Measurements from ENCODE around the gene ERICH6.
A peak's percentile ranks its signal among the peaks of the same experiment; 100 is the strongest.

Gene ERICH6

DNA sequence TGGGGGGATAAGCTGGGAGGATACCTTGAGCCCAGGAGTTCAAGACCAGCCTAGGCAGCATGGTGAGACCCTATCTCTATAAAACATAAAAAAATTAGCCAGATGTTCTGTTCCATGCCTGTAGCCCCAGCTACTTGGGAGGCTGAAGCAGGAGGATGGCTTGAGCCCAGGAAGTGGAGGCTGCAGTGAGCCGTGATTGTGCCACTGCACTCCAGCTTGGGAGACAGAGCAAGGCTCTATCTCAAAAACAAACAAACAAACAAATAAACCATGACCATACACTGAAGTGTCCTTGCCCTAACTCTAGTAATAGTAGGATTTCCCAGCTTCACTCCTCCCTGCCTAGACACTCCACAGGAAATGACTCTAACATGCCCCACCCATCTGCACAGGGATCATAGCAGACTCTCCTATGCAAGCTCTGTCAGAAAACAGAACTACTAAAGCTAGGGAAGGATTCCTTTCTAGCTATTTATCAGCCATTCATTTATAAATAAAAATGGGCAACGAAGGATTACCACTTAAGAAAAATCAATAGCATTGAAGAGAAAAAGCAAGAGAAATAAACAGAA, 4.6 kb downstream of the ERICH6 start:
- H3K4me3 ChIP-seq (ENCODE audit: low read length), result no peak overlapping the region
- peak; percentile 24 for DNase-seq (ENCODE audit: low read depth)
- TF ChIP-seq, protein P1, sequence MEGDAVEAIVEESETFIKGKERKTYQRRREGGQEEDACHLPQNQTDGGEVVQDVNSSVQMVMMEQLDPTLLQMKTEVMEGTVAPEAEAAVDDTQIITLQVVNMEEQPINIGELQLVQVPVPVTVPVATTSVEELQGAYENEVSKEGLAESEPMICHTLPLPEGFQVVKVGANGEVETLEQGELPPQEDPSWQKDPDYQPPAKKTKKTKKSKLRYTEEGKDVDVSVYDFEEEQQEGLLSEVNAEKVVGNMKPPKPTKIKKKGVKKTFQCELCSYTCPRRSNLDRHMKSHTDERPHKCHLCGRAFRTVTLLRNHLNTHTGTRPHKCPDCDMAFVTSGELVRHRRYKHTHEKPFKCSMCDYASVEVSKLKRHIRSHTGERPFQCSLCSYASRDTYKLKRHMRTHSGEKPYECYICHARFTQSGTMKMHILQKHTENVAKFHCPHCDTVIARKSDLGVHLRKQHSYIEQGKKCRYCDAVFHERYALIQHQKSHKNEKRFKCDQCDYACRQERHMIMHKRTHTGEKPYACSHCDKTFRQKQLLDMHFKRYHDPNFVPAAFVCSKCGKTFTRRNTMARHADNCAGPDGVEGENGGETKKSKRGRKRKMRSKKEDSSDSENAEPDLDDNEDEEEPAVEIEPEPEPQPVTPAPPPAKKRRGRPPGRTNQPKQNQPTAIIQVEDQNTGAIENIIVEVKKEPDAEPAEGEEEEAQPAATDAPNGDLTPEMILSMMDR (conservative IDR thresholded peaks at IDR 0.05; ENCODE audit: low read length), result no peak

DNA sequence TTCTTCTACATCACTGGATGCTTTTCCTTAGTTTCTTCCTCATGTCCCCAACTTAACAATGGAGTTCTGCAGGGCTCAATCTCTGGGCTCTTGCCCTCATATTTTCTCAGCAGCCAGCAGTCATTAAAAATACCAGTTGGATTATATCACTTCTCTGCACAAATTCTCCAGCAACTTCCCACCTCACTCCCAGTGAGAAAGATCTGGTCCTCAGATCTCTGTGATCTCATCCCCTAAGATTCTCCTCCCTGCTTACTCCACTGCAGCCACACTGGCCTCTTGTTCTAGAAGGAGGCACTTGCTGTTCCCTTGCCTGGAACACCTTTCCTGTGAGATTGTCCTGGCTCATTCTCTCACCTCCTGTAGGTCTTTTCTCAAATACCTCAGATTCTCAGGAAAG, 6.1 kb downstream of the ERICH6 start:
- TF ChIP-seq, protein P1 (conservative IDR thresholded peaks at IDR 0.05; ENCODE audit: low read length), result no peak
- peak; percentile 39 for DNase-seq (ENCODE audit: low read depth)
- H3K4me3 ChIP-seq (ENCODE audit: low read length), result no peak overlapping the region

DNA sequence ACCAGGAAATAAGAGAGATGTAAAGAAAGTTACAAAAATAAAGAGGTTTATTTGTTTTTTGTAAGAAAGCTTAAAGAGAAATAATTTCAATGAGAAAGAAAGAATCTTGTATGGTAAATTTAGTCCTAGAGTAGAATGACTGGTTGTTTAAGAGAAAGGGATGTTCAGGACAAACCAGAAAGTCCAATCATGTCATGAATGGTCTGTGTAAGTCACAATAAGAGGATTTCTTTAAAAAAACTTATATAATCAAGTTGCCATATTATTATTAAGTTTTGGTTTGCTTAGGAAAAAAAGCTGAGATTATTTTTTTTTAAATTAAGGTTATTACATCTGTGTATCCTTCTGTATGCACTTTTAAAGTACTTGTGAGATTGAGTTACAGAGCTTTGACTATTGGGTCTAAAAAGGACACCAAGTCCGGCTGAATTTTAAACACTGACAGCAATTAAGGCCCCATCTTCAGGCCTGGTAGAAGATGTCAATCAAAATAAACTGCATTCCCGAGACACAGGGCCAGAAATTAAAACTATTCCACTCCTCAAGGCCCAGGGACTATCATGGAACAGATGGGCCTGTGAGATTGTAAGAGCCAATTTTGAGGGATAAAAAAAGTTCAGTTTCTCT, 12.2 kb downstream of the ERICH6 start:
- DNase-seq (ENCODE audit: low read depth), result no peak
- no peak overlapping the region for H3K4me3 ChIP-seq (ENCODE audit: low read length)
- TF ChIP-seq, protein P1 (conservative IDR thresholded peaks at IDR 0.05; ENCODE audit: low read length), result no peak

DNA sequence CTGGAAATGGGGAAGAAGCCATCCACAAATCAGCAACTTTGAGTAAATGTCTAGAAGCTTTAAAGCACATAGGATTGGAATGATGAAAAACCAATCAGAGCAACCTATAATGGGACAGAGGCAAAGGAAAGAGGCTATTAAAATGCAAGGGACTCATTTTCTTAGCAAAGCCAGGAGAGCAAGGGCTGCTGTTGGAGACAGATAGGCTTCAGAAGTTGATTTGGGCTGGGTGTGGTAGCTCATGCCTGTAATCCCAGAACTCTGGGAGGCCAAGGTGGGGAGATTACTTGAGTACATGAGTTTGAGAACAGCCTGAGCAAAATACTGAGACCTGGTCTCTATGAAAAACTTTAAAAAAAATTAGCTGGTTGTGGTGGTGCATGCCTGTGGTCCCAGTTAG, 16.1 kb downstream of the ERICH6 start:
- H3K4me3 ChIP-seq (ENCODE audit: low read length), result no peak overlapping the region
- no peak for DNase-seq (ENCODE audit: low read depth)
- TF ChIP-seq, protein P1 (conservative IDR thresholded peaks at IDR 0.05; ENCODE audit: low read length), result no peak

DNA sequence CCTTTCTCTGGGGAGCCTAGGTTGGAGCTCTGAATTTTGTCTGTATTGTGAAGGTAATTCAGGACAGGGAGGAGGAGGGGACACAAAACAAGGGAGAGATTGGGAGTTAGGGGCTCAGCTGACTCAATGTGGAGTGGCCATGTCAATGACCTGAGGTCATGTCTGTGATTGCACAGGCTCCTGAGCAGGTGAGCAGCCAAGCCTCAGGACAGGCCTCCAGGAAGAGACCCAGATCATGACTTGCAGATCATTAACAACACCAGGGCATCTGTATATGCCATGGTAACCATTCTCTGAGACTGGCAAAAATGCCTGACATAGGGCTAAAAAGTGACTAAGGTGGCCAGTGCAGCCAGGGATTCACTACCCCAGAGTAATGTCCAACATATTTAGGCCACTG, 20.9 kb downstream of the ERICH6 start:
- DNase-seq (ENCODE audit: low read depth), result no peak
- no peak overlapping the region for H3K4me3 ChIP-seq (ENCODE audit: low read length)
- TF ChIP-seq, protein P1 (conservative IDR thresholded peaks at IDR 0.05; ENCODE audit: low read length), result no peak

DNA sequence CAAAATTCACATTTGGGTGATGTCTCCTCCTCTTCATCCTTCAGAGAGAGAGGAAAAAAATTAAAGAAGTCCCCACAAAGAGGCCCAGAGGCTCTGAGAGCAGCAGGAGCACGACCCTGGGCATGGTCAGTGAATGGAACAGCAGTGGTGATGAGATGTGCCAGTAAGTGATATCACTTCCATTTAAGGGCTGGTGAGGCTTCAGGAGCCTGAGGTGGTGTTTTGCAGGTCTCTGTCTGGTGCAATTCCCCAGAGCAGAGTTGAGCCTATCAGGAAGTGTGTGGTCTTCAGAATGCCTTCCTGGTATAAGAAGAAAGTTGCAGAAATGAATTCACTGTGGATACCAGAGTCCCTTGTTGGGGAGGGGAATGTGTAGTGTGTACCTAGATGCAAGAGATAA, 21.4 kb downstream of the ERICH6 start:
- TF ChIP-seq, protein P1 (conservative IDR thresholded peaks at IDR 0.05; ENCODE audit: low read length), result no peak
- H3K4me3 ChIP-seq (ENCODE audit: low read length), result no peak overlapping the region
- no peak for DNase-seq (ENCODE audit: low read depth)

DNA sequence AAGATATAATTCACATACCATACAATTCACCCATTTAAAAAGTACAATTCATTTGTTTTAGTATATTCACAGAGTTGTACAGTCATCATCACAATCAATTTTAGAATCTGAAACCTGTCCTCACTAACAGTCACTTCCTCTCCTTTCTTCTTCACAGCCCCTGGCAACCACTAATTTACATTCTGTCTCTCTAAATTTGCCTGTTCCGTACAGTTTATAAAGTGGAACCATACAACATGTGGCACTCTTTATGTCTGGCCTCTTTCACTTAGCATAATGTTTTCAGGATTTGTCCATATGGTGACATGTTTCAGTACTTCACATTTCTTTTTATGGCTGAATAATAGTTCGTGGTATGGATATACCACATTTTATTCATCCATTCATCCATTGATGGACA, 22.7 kb downstream of the ERICH6 start:
- DNase-seq (ENCODE audit: low read depth), result no peak
- no peak overlapping the region for H3K4me3 ChIP-seq (ENCODE audit: low read length)
- TF ChIP-seq, protein P1 (conservative IDR thresholded peaks at IDR 0.05; ENCODE audit: low read length), result no peak

Measured in AG10803 (cell line).